BLaER1 (cell line): Measurements from ENCODE around the gene COL27A1.

Source experiments
- H3K27ac ChIP-seq: shearing (Covaris generic); formaldehyde crosslinking; 2 replicates; pipeline ENCODE4 v1.8.1; 2022
- H3K27me3 ChIP-seq: shearing (Covaris generic); formaldehyde crosslinking; 2 replicates; pipeline ENCODE4 v1.8.1; 2022
- H3K36me3 ChIP-seq: shearing (Covaris generic); formaldehyde crosslinking; 2 replicates; pipeline ENCODE4 v1.8.1; 2022
- H3K4me1 ChIP-seq: shearing (Covaris generic); formaldehyde crosslinking; 2 replicates; pipeline ENCODE4 v1.8.1; 2022
- H3K4me2 ChIP-seq: shearing (Covaris generic); formaldehyde crosslinking; 2 replicates; pipeline ENCODE4 v1.8.1; 2022
- H3K4me3 ChIP-seq: shearing (Covaris generic); formaldehyde crosslinking; 2 replicates; pipeline ENCODE4 v1.8.1; 2022
- H3K9ac ChIP-seq: shearing (Covaris generic); formaldehyde crosslinking; 2 replicates; pipeline ENCODE4 v1.8.1; 2022
- H3K9me3 ChIP-seq: shearing (Covaris generic); formaldehyde crosslinking; 2 replicates; pipeline ENCODE4 v1.8.1; 2022
- H4K20me1 ChIP-seq: shearing (Covaris generic); formaldehyde crosslinking; 2 replicates; pipeline ENCODE4 v1.8.1; 2022
- Cebpa-rat ChIP-seq: shearing (Covaris generic); IDR thresholded peaks from 2 replicates; pipeline ENCODE4 v1.8.1; 2022

Gene COL27A1

GRCh38 chr9:114294664-114295063 lies 139.3 kb downstream of the COL27A1 start:
- Histone ChIP-seq H3K9ac (no peak overlapping the region), H3K4me1 (no peaks in the 10 kb centered on the region), H3K27me3 (no peaks in the 10 kb centered on the region), H3K27ac (no peak overlapping the region), H4K20me1 (no peaks in the 10 kb centered on the region), H3K9me3 (peaks cover 35% of the 10 kb centered on the region), H3K4me2 (no peak overlapping the region), H3K4me3 (no peak overlapping the region), H3K36me3 (peaks cover 83% of the 10 kb centered on the region)
- no peak for TF ChIP-seq Cebpa-rat

GRCh38 chr9:114296338-114296737 lies 141.0 kb downstream of the COL27A1 start:
- Histone ChIP-seq H3K36me3 (peaks cover 95% of the 10 kb centered on the region), H3K4me1 (no peaks in the 10 kb centered on the region), H3K4me3 (no peak overlapping the region), H3K9me3 (peaks cover 35% of the 10 kb centered on the region), H3K27ac (no peak overlapping the region), H3K27me3 (no peaks in the 10 kb centered on the region), H4K20me1 (no peaks in the 10 kb centered on the region), H3K9ac (no peak overlapping the region), H3K4me2 (no peak overlapping the region)
- no peak for TF ChIP-seq Cebpa-rat

- Histone ChIP-seq H3K4me3 (no peak overlapping the region), H3K9ac (no peak overlapping the region), H3K36me3 (peaks cover 95% of the 10 kb centered on the region), H3K27ac (no peak overlapping the region), H3K9me3 (peaks cover 21% of the 10 kb centered on the region), H3K27me3 (no peaks in the 10 kb centered on the region), H4K20me1 (no peaks in the 10 kb centered on the region), H3K4me1 (no peaks in the 10 kb centered on the region), H3K4me2 (no peak overlapping the region)
- TF ChIP-seq Cebpa-rat, result no peak
These were observed 144.2 kb downstream of the COL27A1 start for GRCh38 chr9:114299286-114300152.

- Histone ChIP-seq H4K20me1 (no peaks in the 10 kb centered on the region), H3K9me3 (peaks cover 13% of the 10 kb centered on the region), H3K27me3 (no peaks in the 10 kb centered on the region), H3K9ac (no peak overlapping the region), H3K27ac (no peak overlapping the region), H3K36me3 (peaks cover 95% of the 10 kb centered on the region), H3K4me2 (no peak overlapping the region), H3K4me3 (no peak overlapping the region), H3K4me1 (peaks cover 3% of the 10 kb centered on the region; the same call in 1 of the 2 replicates)
- TF ChIP-seq Cebpa-rat, result no peak
These were observed 145.0 kb downstream of the COL27A1 start for GRCh38 chr9:114300153-114300845.

GRCh38 chr9:114300846-114301797 lies 145.8 kb downstream of the COL27A1 start:
- H3K4me2 ChIP-seq, result no peak overlapping the region
- no peak for TF ChIP-seq Cebpa-rat
- H3K36me3 ChIP-seq, result peaks cover 93% of the 10 kb centered on the region
- H3K27me3 ChIP-seq, result no peaks in the 10 kb centered on the region
- H3K9me3 ChIP-seq, result peaks cover 5% of the 10 kb centered on the region
- no peak overlapping the region for H3K27ac ChIP-seq
- H3K4me1 ChIP-seq, result peaks cover 8% of the 10 kb centered on the region; the same call in 1 of the 2 replicates
- no peaks in the 10 kb centered on the region for H4K20me1 ChIP-seq
- no peak overlapping the region for H3K4me3 ChIP-seq
- no peak overlapping the region for H3K9ac ChIP-seq

- TF ChIP-seq Cebpa-rat, result no peak
These were observed 146.6 kb downstream of the COL27A1 start for GRCh38 chr9:114301798-114302565.

GRCh38 chr9:114302727-114303126 lies 147.4 kb downstream of the COL27A1 start:
- no peak overlapping the region for H3K27ac ChIP-seq

More at GRCh38 chr9:114301798-114302565, 146.6 kb downstream of the COL27A1 start:
- no peaks in the 10 kb centered on the region for H3K9me3 ChIP-seq
- no peaks in the 10 kb centered on the region for H4K20me1 ChIP-seq
- H3K9ac ChIP-seq, result no peak overlapping the region
- H3K27me3 ChIP-seq, result no peaks in the 10 kb centered on the region
- H3K4me1 ChIP-seq, result peaks cover 8% of the 10 kb centered on the region; the same call in 1 of the 2 replicates
- H3K27ac ChIP-seq, result no peak overlapping the region
- H3K36me3 ChIP-seq, result peaks cover 93% of the 10 kb centered on the region
- H3K4me2 ChIP-seq, result no peak overlapping the region
- H3K4me3 ChIP-seq, result no peak overlapping the region

GRCh38 chr9:114303571-114303970 lies 148.2 kb downstream of the COL27A1 start:
- Histone ChIP-seq H3K4me1 (peaks cover 8% of the 10 kb centered on the region; the same call in 1 of the 2 replicates), H3K36me3 (peaks cover 94% of the 10 kb centered on the region), H3K27ac (no peak overlapping the region), H3K9ac (no peak overlapping the region), H4K20me1 (no peaks in the 10 kb centered on the region), H3K27me3 (no peaks in the 10 kb centered on the region), H3K9me3 (no peaks in the 10 kb centered on the region), H3K4me2 (no peak overlapping the region), H3K4me3 (no peak overlapping the region)
- no peak for TF ChIP-seq Cebpa-rat

More at GRCh38 chr9:114302727-114303126, 147.4 kb downstream of the COL27A1 start:
- Histone ChIP-seq H3K27me3 (no peaks in the 10 kb centered on the region), H3K36me3 (peaks cover 94% of the 10 kb centered on the region), H3K4me3 (no peak overlapping the region), H4K20me1 (no peaks in the 10 kb centered on the region), H3K4me1 (peaks cover 8% of the 10 kb centered on the region; the same call in 1 of the 2 replicates), H3K4me2 (no peak overlapping the region), H3K9ac (no peak overlapping the region), H3K9me3 (no peaks in the 10 kb centered on the region)
- no peak for TF ChIP-seq Cebpa-rat
